Measurements from ENCODE around the gene PHF21A. TPM values are rescaled to one million over a fixed set of nuclear protein-coding genes. Genes with fewer than 3 reads are reported as not detected.

Gene PHF21A
- total and polyA plus RNA-seq, 2 of the 8 experiments (the other 6 are each of a cell fraction or from before 2014, with no cell fraction given), result 17.6 to 40.3 TPM

- Histone ChIP-seq H4K5ac (ENCODE audit: insufficient read length, low read depth, low read length) (no peak overlapping the region), H3K79me1 (ENCODE audit: low read depth, low read length) (peaks cover 2% of the 10 kb centered on the region), H2AK5ac (ENCODE audit: low read depth, low read length) (no peak overlapping the region), H2BK5ac (ENCODE audit: low read depth, low read length) (no peak overlapping the region), H3K9ac (replicated peaks in 1 of 4; ENCODE audit: extremely low read depth in 1 of 4, low read depth in 3 of 4, low read length in 3 of 4) (no peak overlapping the region; a peak in 2 of 7 replicates), H3K18ac (ENCODE audit: extremely low read depth, low read length) (no peak overlapping the region), H3K79me2 (ENCODE audit: control insufficient read depth in 1 of 2, insufficient read depth in 2 of 2, low read length in 2 of 2) (no peaks in the 10 kb centered on the region), H3K36me3 (ENCODE audit: control insufficient read depth in 2 of 4, insufficient read depth in 4 of 4, low read length in 3 of 4) (peaks cover 4 to 15% (median 9%) of the 10 kb centered on the region in 4 experiments; a peak in 6 of 8 replicates), H3K23ac (ENCODE audit: insufficient read length) (no peak overlapping the region), H3K14ac (ENCODE audit: insufficient read length) (no peak overlapping the region), H2BK12ac (ENCODE audit: low read depth, low read length) (no peak overlapping the region), H3K27me3 (replicated peaks in 1 of 4; ENCODE audit: control insufficient read depth in 3 of 4, extremely low read depth in 1 of 4, insufficient read depth in 3 of 4, low read length in 3 of 4) (peaks cover 0 to 5% (median 2%) of the 10 kb centered on the region in 4 experiments; a peak in 1 of 7 replicates), H2AFZ (ENCODE audit: low read length) (no peak overlapping the region), H3K9me3 (ENCODE audit: insufficient read depth in 2 of 2, low read depth in 1 of 2, low read length in 1 of 2) (no peaks in the 10 kb centered on the region), H4K8ac (ENCODE audit: extremely low read depth, insufficient read depth, low read length) (no peak overlapping the region), H3K4me2 (ENCODE audit: insufficient read depth in 1 of 2, low read depth in 2 of 2, low read length in 2 of 2) (peak overlapping the region; percentile 74 to 84), H4K91ac (replicated peaks; ENCODE audit: insufficient read length, low read length) (no peak overlapping the region), H4K20me1 (replicated peaks in 1 of 2; ENCODE audit: control insufficient read depth in 1 of 2, insufficient read depth in 2 of 2, low read length in 2 of 2) (peaks cover 10 to 18% of the 10 kb centered on the region in 2 experiments), H3K4ac (replicated peaks; ENCODE audit: insufficient read length, low read depth, low read length) (no peak overlapping the region), H3K56ac (replicated peaks; ENCODE audit: insufficient read length, low read depth, low read length) (no peak overlapping the region), H2BK15ac (ENCODE audit: low read length) (no peak overlapping the region), H3K4me1 (replicated peaks in 1 of 4; ENCODE audit: control insufficient read depth in 3 of 4, insufficient read depth in 4 of 4, low read length in 3 of 4) (peaks cover 0 to 28% (median 19%) of the 10 kb centered on the region in 4 experiments; a peak in 5 of 7 replicates), H3K4me3 (ENCODE audit: extremely low read depth in 1 of 4, insufficient read depth in 2 of 4, low read depth in 3 of 4, low read length in 4 of 4) (peak overlapping the region; percentile 50 to 66 (median 59); a peak in 5 of 8 replicates), H2BK120ac (replicated peaks; ENCODE audit: low read depth, low read length) (no peak overlapping the region), H3K23me2 (ENCODE audit: low read depth, low read length) (peaks cover 8% of the 10 kb centered on the region), H2BK20ac (ENCODE audit: low read length) (no peak overlapping the region), H3K27ac (ENCODE audit: low read depth, low read length) (no peak overlapping the region)
- CTCF ChIA-PET (ENCODE audit: partially characterized antibody), result interaction anchor here (0.9 to 7.7 kb wide), 11 partner anchors 12 to 113 kb away, joined by 3 to 69 read pairs (median 5); partner anchors contain the start of gene PEX16
- POLR2A ChIA-PET (ENCODE audit: partially characterized antibody), result interaction anchor here (0.8 to 3.8 kb wide), 5 partner anchors 10 to 24 kb away, joined by 3 to 21 read pairs (median 10); partner anchors contain the start of genes LARGE2 and PEX16
- DNase-seq (ENCODE audit: low read depth in 1 of 2, low spot score in 2 of 2) (no peak), FAIRE-seq (no peak)
- 41% methylated on average over 3 of the region's 3 CpGs; no CpG with 5 or more reads in 1 of the 2 experiments for WGBS, 2 experiments (ENCODE audit: extremely low coverage in 1 of 2, insufficient coverage in 1 of 2, insufficient read length in 1 of 2, insufficient replicate concordance in 2 of 2, low coverage in 1 of 2, low lambda C conversion rate in 2 of 2, missing lambda C conversion rate in 1 of 2)
- TF ChIP-seq KDM4A (IDR thresholded peaks at IDR 0.05; ENCODE audit: low read depth, low read length, severe bottlenecking) (no peak), FOSL1 (IDR thresholded peaks at IDR 0.05; ENCODE audit: insufficient read depth, low read depth, low read length) (no peak), SRF (IDR thresholded peaks at IDR 0.05; ENCODE audit: low read depth, low read length) (no peak), ATF2 (IDR thresholded peaks at IDR 0.05; ENCODE audit: low read length) (no peak), SP4 (IDR thresholded peaks at IDR 0.05; ENCODE audit: low read length) (no peak), KDM1A (IDR thresholded peaks at IDR 0.05; ENCODE audit: borderline replicate concordance, low read length) (no peak), KDM5A (IDR thresholded peaks at IDR 0.05; ENCODE audit: low read length) (no peak), EP300 (IDR thresholded peaks at IDR 0.05; ENCODE audit: borderline replicate concordance in 1 of 2, low read depth in 2 of 2, low read length in 2 of 2) (no peak), YY1 (IDR thresholded peaks at IDR 0.05; ENCODE audit: low read depth, low read length) (no peak), USF2 (IDR thresholded peaks at IDR 0.05; ENCODE audit: low read length) (no peak), SIRT6 (IDR thresholded peaks at IDR 0.05; ENCODE audit: low read length) (no peak)
Measured at GRCh38 chr11:45899086-45899447, 222.2 kb downstream of the PHF21A start.
